Measurements from ENCODE around the gene RSPH9. TPM values are rescaled to one million over a fixed set of nuclear protein-coding genes. Genes with fewer than 3 reads are reported as not detected.

The RSPH9 gene
- total and polyA plus RNA-seq, 11 donors = 0.09 to 0.50 (median 0.16) TPM; not detected in 3

GRCh38 chr6:43668151-43669028, 23.6 kb downstream of the RSPH9 start:
- 14 to 48% (median 19%) methylated on average over 6 to 17 of the region's 17 CpGs for WGBS, 4 donors
- peak in 1 of 2 donors; percentile 32 for TF ChIP-seq POLR2A (IDR thresholded peaks at IDR 0.05)
- TF ChIP-seq CTCF (IDR thresholded peaks at IDR 0.05) = peak; percentile 33 to 65 (median 52)
- peak overlapping the region; percentile 57 to 87 (median 78) for H3K27ac ChIP-seq
- no peaks in the 10 kb centered on the region for H3K27me3 ChIP-seq
- H3K36me3 ChIP-seq = peaks cover 0 to 34% (median 30%) of the 10 kb centered on the region in 9 donors
- DNase-seq (peak; percentile 51 to 78 (median 59)), ATAC-seq (peak; percentile 32 to 75 (median 58))
- no peaks in the 10 kb centered on the region for H3K9me3 ChIP-seq
- peaks cover 11 to 53% (median 38%) of the 10 kb centered on the region in 12 donors for H3K4me1 ChIP-seq
- intact Hi-C loops (cut with DNase I) = loop anchor here (2.0 to 10.0 kb wide), 13 partner anchors 54 to 410 kb away; partner anchors contain the start of gene VEGFA (in 3 of the 10)
- no peak overlapping the region for H3K4me3 ChIP-seq

GRCh38 chr6:43669050-43669921, 24.4 kb downstream of the RSPH9 start:
- Histone ChIP-seq H3K4me3 (no peak overlapping the region), H3K27me3 (no peaks in the 10 kb centered on the region), H3K27ac (peak overlapping the region; percentile 55 to 87 (median 78)), H3K4me1 (peaks cover 11 to 53% (median 38%) of the 10 kb centered on the region in 12 donors), H3K36me3 (peaks cover 0 to 43% (median 39%) of the 10 kb centered on the region in 9 donors), H3K9me3 (no peaks in the 10 kb centered on the region)
- WGBS, 4 donors = 24 to 53% (median 37%) methylated on average over 11 to 15 of the region's 15 CpGs
- no peak for TF ChIP-seq CTCF (IDR thresholded peaks at IDR 0.05)
- TF ChIP-seq POLR2A (IDR thresholded peaks at IDR 0.05) = no peak
- DNase-seq (peak; percentile 77 to 88 (median 81)), ATAC-seq (peak; percentile 53 to 73 (median 68))
- intact Hi-C loops (cut with DNase I) = loop anchor here (2.0 to 10.0 kb wide), 13 partner anchors 53 to 410 kb away; partner anchors contain the start of gene VEGFA (in 3 of the 10)

DNA sequence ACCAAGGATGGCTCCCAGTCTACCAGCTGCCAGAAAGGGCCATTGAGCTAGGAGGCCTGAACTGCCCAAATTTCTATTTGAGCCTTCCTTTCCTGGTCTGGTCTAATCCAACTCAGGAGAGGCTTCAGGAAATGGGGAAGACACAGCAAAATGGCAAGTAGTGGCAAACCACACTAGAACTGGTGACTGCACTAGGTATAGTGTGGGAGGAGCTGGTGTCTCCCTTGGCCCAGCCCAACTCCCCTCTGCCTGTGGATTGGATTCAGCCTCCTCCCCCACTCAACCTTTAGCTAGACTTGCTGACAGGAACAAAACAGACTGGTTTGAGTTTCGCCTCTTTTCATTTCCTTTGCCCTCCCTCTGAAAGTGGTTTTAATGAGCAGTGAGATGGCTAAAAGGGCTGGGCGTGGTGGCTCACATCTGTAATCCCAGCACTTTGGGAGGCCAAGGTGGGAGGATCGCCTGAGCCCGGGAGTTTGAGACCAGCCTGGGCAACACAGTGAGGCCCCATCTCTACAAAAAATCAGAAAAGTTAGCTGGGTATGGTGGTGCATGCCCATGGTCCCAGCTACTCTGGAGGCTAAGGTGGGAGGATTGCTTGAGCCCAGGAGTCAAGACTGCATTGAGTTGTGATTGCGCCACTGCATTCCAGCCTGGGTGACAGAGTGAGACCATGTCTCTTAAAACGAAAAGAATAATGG, 25.2 kb downstream of the RSPH9 start:
- 66 to 79% (median 78%) methylated on average over 6 of the region's 6 CpGs for whole genome bisulfite sequencing, 4 donors
- peak in 2 of 4 donors; percentile 13 to 40 for ATAC-seq
- peaks cover 0 to 51% (median 47%) of the 10 kb centered on the region in 9 donors for H3K36me3 ChIP-seq
- H3K9me3 ChIP-seq = no peaks in the 10 kb centered on the region
- peak overlapping the region; percentile 55 to 87 (median 78) for H3K27ac ChIP-seq
- no peak for DNase-seq
- H3K4me3 ChIP-seq = no peak overlapping the region
- intact Hi-C loops (cut with DNase I) = loop anchor here (2.0 to 10.0 kb wide), 13 partner anchors 52 to 409 kb away; partner anchors contain the start of gene VEGFA (in 3 of the 10)
- H3K27me3 ChIP-seq = no peaks in the 10 kb centered on the region
- TF ChIP-seq CTCF (IDR thresholded peaks at IDR 0.05) (no peak), POLR2A (IDR thresholded peaks at IDR 0.05) (no peak)
- peaks cover 11 to 53% (median 38%) of the 10 kb centered on the region in 12 donors for H3K4me1 ChIP-seq

Data from heart left ventricle (tissue), 16 donors.